HepG2 (cell line): Measurements from ENCODE around the gene CD300A. TPM values are rescaled to one million over a fixed set of nuclear protein-coding genes. Genes with fewer than 3 reads are reported as not detected.

Experiments used
- ARHGAP35 ChIP-seq: sonication (generic); formaldehyde crosslinking; IDR thresholded peaks from 2 replicates; pipeline ENCODE4 v1.9.0; 2022; ENCODE audit warnings: mild to moderate bottlenecking, inconsistent platforms, moderate library complexity, missing genetic modification reagents, borderline replicate concordance
- ARNT ChIP-seq: fragments of 450-650 bp; IDR thresholded peaks from 2 replicates; pipeline ENCODE4 v1.6.1; 2017
- BRD4 ChIP-seq: sonication (generic); formaldehyde crosslinking; IDR thresholded peaks from 2 replicates; pipeline ENCODE4 v1.4.0; 2020; ENCODE audit warnings: missing genetic modification reagents
- HES4 ChIP-seq: sonication (generic); formaldehyde crosslinking; IDR thresholded peaks from 2 replicates; pipeline ENCODE4 v1.9.0; 2021; ENCODE audit warnings: mild to moderate bottlenecking, missing genetic modification reagents, borderline replicate concordance
- KDM5A ChIP-seq: fragments of 200-600 bp; sonication (generic); IDR thresholded peaks from 2 replicates; pipeline ENCODE4 v1.7.0; 2018; ENCODE audit warnings: antibody characterized with exemption, mild to moderate bottlenecking, low read length, borderline replicate concordance
- MAZ ChIP-seq, 2 experiments: sonication (generic) in 1 of 2; formaldehyde crosslinking in 1 of 2; IDR thresholded peaks; 2 replicates each; pipeline versions ENCODE4 v1.5.0 to v1.6.1; 2012 to 2020; ENCODE audit warnings: low read depth in 2 of 2, mild to moderate bottlenecking in 2 of 2, borderline replicate concordance in 1 of 2, improper control_type of control experiment in 1 of 2, low read length in 1 of 2, missing genetic modification reagents in 1 of 2, moderate library complexity in 1 of 2
- MLLT10 ChIP-seq: sonication (generic); formaldehyde crosslinking; IDR thresholded peaks from 2 replicates; pipeline ENCODE4 v1.4.0; 2020; ENCODE audit warnings: missing genetic modification reagents
- MYNN ChIP-seq: sonication (generic); formaldehyde crosslinking; IDR thresholded peaks from 2 replicates; pipeline ENCODE4 v1.4.0; 2020; ENCODE audit warnings: mild to moderate bottlenecking, low read depth, missing genetic modification reagents
- RAD21 ChIP-seq: fragments of 450-650 bp; formaldehyde crosslinking; IDR thresholded peaks from 2 replicates; pipeline ENCODE4 v1.5.0; 2020; ENCODE audit warnings: mild to moderate bottlenecking
- SAP130 ChIP-seq: IDR thresholded peaks from 2 replicates; pipeline ENCODE4 v1.6.1; 2016; ENCODE audit warnings: low read depth
- XRCC5 ChIP-seq: fragments of 200-400 bp; formaldehyde crosslinking; optimal IDR thresholded peaks from 2 replicates; pipeline ENCODE3; 2017; ENCODE audit warnings: mild to moderate bottlenecking, low read length
- ZFYVE20 ChIP-seq: sonication (generic); formaldehyde crosslinking; IDR thresholded peaks from 2 replicates; pipeline ENCODE4 v1.8.0; 2023; ENCODE audit warnings: low read depth, mild to moderate bottlenecking, moderate library complexity, missing genetic modification reagents, borderline replicate concordance
- ZNF17 ChIP-seq: sonication (generic); formaldehyde crosslinking; IDR thresholded peaks from 2 replicates; pipeline ENCODE4 v1.5.0; 2020; ENCODE audit warnings: mild to moderate bottlenecking, missing genetic modification reagents
- ZNF207 ChIP-seq: fragments of 450-650 bp; IDR thresholded peaks from 2 replicates; pipeline ENCODE4 v1.6.1; 2016; ENCODE audit warnings: antibody characterized with exemption, borderline replicate concordance
- ZNF614 ChIP-seq: IDR thresholded peaks from 2 replicates; pipeline ENCODE4 v1.6.1; 2018; ENCODE audit warnings: missing biosample characterization, missing genetic modification reagents, inconsistent platforms, borderline replicate concordance
- ZNF703 ChIP-seq: sonication (generic); formaldehyde crosslinking; IDR thresholded peaks from 2 replicates; pipeline ENCODE4 v1.5.1; 2020; ENCODE audit warnings: missing genetic modification reagents, mild to moderate bottlenecking, moderate library complexity, borderline replicate concordance
- polyA plus RNA-seq, 8 experiments: library from polyadenylated mRNA; depleted of rRNA in 3 of 8; stranded (reverse) in 7 of 8; unstranded in 1 of 8; fragments of >200 nt; fragmentation: Illumina TruSeq in 4 of 8; extraction: Trizol in 4 of 8; gene quantifications; 2 replicates each; pipeline versions ENCODE4 v1.2.1 to v1.2.3, GENCODE V29; 2011 to 2016; ENCODE audit warnings: low read depth in 4 of 8, missing spikeins in 1 of 8, mixed read lengths in 1 of 8; ENCODE audit not compliant: insufficient read depth in 1 of 8
- total RNA-seq, 5 experiments: library from RNA; depleted of rRNA; stranded (reverse); fragments of >200 nt; fragmentation: Illumina TruSeq; extraction: Trizol; gene quantifications; 2 replicates each; pipeline ENCODE4 v1.2.3, GENCODE V29; 2016; ENCODE audit warnings: low read depth in 1 of 5
- TF ChIP-seq, protein P1 (sequence below): sonication (generic); formaldehyde crosslinking; IDR thresholded peaks from 2 replicates; pipeline ENCODE4 v1.4.0; 2020; ENCODE audit warnings: missing genetic modification reagents
- TF ChIP-seq, protein P2 (sequence below): sonication (generic); formaldehyde crosslinking; IDR thresholded peaks from 2 replicates; pipeline ENCODE4 v1.5.1; 2020; ENCODE audit warnings: mild to moderate bottlenecking, missing genetic modification reagents, moderate library complexity
- TF ChIP-seq, protein P3 (sequence below): sonication (generic); formaldehyde crosslinking; IDR thresholded peaks from 2 replicates; pipeline ENCODE4 v1.4.0; 2020; ENCODE audit warnings: missing genetic modification reagents
- TF ChIP-seq, protein P4 (sequence below): sonication (generic); formaldehyde crosslinking; IDR thresholded peaks from 2 replicates; pipeline ENCODE4 v1.4.0; 2020; ENCODE audit warnings: mild to moderate bottlenecking, missing genetic modification reagents
- TF ChIP-seq, protein P5 (sequence below): IDR thresholded peaks from 2 replicates; pipeline ENCODE4 v1.6.1; 2018; ENCODE audit warnings: missing genetic modification reagents

Gene CD300A
- total and polyA plus RNA-seq, 2 of the 13 experiments (the other 11 are each of a cell fraction or from before 2014, with no cell fraction given), result not detected

DNA sequence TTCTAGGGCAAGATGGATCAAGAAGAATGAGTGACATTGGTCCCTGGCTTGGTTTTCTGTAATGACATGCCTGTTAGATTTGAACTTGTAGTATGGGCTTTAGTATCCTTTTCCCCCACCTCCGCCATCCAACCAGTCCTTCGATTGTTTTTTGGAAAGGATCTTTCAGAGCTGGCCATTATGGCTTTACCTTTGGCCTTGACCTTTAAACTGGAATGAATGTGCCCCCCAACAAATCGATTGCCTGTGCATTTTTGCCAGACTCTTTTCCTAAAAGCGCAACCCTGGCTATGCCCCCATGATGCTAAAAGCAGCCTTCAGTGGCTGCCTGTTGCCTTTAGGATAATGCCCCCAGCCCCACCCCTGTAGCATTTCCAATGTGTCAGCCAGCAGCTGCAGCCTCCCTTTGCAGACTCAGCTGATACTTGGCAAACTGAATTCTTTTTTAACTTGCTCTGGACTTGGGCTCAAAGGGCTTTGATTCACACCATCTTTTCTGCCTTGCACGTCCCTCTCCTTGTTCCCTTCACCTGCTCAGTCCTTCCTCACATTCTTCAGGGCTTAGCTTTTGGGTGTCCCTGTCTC lies 30.6 kb upstream of the CD300A start (continued):
- TF ChIP-seq ARHGAP35 (CRISPR knock-in tag) (no peak), BRD4 (CRISPR knock-in tag) (no peak), ZFYVE20 (no peak), SAP130 (peak; percentile 13; the same call in 1 of the 2 replicates), ZNF207 (no peak), ZNF614 (no peak), MYNN (no peak), RAD21 (CRISPR knock-in tag) (no peak; the same call in 1 of the 2 replicates), XRCC5 (no peak), ZNF703 (CRISPR knock-in tag) (peak; percentile 63; the same call in 1 of the 2 replicates), ARNT (no peak), MAZ (IDR thresholded peaks at IDR 0.05; ENCODE audit: borderline replicate concordance, low read depth, low read length) (0 out of 2 replicates have a peak, but pooled peaks have one; percentile 39), MAZ (CRISPR knock-in tag; IDR thresholded peaks at IDR 0.05; ENCODE audit: low read depth) (no peak), KDM5A (no peak), HES4 (CRISPR knock-in tag) (no peak), ZNF17 (no peak), MLLT10 (CRISPR knock-in tag) (no peak)
- TF ChIP-seq, protein P1, sequence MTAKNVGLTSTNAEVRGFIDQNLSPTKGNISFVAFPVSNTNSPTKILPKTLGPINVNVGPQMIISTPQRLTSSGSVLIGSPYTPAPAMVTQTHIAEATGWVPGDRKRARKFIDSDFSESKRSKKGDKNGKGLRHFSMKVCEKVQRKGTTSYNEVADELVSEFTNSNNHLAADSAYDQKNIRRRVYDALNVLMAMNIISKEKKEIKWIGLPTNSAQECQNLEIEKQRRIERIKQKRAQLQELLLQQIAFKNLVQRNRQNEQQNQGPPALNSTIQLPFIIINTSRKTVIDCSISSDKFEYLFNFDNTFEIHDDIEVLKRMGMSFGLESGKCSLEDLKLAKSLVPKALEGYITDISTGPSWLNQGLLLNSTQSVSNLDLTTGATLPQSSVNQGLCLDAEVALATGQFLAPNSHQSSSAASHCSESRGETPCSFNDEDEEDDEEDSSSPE (CRISPR knock-in tag), result no peak
- TF ChIP-seq, protein P2, sequence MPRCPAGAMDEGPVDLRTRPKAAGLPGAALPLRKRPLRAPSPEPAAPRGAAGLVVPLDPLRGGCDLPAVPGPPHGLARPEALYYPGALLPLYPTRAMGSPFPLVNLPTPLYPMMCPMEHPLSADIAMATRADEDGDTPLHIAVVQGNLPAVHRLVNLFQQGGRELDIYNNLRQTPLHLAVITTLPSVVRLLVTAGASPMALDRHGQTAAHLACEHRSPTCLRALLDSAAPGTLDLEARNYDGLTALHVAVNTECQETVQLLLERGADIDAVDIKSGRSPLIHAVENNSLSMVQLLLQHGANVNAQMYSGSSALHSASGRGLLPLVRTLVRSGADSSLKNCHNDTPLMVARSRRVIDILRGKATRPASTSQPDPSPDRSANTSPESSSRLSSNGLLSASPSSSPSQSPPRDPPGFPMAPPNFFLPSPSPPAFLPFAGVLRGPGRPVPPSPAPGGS (CRISPR knock-in tag), result no peak
- TF ChIP-seq, protein P3, sequence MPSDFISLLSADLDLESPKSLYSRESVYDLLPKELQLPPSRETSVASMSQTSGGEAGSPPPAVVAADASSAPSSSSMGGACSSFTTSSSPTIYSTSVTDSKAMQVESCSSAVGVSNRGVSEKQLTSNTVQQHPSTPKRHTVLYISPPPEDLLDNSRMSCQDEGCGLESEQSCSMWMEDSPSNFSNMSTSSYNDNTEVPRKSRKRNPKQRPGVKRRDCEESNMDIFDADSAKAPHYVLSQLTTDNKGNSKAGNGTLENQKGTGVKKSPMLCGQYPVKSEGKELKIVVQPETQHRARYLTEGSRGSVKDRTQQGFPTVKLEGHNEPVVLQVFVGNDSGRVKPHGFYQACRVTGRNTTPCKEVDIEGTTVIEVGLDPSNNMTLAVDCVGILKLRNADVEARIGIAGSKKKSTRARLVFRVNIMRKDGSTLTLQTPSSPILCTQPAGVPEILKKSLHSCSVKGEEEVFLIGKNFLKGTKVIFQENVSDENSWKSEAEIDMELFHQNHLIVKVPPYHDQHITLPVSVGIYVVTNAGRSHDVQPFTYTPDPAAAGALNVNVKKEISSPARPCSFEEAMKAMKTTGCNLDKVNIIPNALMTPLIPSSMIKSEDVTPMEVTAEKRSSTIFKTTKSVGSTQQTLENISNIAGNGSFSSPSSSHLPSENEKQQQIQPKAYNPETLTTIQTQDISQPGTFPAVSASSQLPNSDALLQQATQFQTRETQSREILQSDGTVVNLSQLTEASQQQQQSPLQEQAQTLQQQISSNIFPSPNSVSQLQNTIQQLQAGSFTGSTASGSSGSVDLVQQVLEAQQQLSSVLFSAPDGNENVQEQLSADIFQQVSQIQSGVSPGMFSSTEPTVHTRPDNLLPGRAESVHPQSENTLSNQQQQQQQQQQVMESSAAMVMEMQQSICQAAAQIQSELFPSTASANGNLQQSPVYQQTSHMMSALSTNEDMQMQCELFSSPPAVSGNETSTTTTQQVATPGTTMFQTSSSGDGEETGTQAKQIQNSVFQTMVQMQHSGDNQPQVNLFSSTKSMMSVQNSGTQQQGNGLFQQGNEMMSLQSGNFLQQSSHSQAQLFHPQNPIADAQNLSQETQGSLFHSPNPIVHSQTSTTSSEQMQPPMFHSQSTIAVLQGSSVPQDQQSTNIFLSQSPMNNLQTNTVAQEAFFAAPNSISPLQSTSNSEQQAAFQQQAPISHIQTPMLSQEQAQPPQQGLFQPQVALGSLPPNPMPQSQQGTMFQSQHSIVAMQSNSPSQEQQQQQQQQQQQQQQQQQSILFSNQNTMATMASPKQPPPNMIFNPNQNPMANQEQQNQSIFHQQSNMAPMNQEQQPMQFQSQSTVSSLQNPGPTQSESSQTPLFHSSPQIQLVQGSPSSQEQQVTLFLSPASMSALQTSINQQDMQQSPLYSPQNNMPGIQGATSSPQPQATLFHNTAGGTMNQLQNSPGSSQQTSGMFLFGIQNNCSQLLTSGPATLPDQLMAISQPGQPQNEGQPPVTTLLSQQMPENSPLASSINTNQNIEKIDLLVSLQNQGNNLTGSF (CRISPR knock-in tag), result no peak
- TF ChIP-seq, protein P4, sequence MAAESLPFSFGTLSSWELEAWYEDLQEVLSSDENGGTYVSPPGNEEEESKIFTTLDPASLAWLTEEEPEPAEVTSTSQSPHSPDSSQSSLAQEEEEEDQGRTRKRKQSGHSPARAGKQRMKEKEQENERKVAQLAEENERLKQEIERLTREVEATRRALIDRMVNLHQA (CRISPR knock-in tag), result no peak
- TF ChIP-seq, protein P5, sequence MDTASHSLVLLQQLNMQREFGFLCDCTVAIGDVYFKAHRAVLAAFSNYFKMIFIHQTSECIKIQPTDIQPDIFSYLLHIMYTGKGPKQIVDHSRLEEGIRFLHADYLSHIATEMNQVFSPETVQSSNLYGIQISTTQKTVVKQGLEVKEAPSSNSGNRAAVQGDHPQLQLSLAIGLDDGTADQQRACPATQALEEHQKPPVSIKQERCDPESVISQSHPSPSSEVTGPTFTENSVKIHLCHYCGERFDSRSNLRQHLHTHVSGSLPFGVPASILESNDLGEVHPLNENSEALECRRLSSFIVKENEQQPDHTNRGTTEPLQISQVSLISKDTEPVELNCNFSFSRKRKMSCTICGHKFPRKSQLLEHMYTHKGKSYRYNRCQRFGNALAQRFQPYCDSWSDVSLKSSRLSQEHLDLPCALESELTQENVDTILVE (CRISPR knock-in tag), result no peak
